NCI-H146 treated with DMSO at 0.1 percent for 48 hours (cell line): Measurements from ENCODE around the gene ACACA.

Experiments
- DNase-seq: peaks from one replicate; lab custom pipeline; 2025; ENCODE audit not compliant: unreplicated experiment; lab: John Stamatoyannopoulos, UW

ACACA gene

DNA sequence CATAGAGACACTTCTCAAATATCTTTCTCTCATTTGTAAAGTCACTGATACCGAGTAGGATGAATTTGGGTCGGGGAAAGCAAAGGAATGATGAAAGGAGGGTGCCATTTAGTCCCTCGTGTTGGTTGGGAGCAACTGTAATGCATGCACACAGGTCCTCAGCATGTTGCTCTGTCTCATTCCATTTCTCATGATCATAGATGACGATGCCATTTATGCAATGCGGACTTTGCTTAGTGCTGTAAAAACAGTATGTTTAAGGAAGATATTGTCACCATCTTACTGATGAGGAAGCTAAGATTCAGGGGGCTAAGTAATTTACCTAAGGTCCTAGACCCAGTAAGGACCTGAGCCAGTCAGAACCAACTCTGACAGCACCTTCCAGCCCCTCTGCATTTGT lies 357.8 kb downstream of the ACACA start:
- DNase-seq: no peak

DNA sequence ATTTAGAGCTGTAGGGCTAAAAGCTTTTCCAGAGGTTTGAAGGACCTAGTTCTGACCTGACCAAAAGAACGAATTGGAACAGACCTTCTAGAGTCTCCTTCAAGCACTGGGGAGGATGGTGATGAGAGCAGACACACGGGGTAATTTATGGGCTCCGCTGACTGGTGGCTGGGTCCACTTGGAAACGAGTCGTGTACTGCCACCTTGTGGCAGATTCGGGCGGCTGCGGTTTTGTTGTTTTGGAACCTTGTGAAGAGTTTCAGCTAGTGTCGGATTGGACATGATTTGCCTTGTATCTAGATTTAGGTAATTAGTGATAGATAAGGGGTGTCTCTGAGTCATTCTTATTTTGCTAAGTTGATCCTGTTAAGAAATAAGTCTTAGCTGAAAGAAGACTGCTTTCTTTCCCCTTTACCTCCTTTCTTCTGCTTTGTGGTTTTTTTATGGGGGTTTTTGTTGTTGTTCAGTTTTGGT lies 359.0 kb downstream of the ACACA start:
- peak; percentile 53 for DNase-seq

DNA sequence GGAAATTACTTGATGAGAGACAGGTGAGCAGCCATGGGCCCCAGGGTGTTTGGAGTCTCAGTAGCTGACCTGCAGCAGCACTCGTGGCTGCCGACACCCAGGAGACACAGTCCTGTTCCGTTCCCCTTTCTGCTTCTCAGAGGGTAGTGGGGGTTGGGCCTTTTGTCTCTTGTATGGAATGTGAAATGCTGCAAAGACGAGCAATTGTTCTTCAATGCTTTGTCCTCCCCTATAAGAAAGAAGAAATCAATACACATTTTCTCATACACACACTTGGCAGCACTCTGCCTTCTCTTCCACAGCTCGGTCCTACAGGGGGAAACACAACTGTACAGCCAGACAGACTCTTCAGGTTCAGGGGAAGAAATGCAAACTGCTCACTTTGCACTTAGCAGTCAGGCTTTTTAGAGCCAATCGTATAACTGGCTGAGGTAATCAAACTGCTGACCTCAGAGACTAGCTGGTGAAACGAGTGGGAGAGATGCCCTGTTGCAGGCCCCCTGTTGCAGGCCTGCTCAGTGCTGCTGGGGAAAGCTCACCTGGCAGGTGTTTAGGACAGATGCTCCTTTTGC lies 361.2 kb downstream of the ACACA start:
- DNase-seq: no peak

DNA sequence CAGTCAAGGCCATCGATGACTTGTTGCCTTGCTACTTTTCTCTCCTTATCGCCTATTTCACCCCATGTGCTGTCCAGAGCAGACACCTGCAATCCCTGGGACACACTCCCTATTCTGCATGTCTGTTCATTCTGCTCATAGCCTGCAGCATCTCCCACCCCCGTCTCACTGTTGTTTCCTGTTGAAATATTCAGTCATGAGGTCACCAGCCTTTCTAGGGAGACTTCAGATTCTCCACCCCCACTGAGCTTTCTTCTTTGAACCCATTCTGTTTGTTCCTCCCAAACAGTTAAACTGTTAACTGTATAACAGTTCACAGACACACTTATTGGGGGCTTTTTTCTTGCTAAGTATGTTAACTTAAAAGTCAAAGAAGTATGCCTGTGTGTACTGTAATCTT lies 363.4 kb downstream of the ACACA start:
- DNase-seq: no peak

DNA sequence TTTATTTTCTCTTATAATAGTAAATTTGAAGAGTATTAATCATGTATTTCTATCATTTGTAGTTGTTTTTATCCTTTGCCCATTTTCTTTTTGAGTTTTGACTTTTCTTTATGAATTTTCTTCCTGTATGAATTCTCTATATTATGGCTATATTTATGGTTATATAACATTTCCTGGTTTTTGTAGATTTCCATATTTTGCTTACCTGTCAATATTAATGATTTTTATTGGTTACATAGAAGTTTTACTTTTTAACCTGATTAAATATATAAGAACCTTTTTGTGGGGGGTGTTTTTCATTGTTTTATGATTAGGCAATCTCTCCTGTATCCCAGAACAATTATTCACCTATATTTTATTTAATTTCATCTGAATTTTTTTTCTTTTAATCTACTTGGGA lies 364.7 kb downstream of the ACACA start:
- DNase-seq: no peak

DNA sequence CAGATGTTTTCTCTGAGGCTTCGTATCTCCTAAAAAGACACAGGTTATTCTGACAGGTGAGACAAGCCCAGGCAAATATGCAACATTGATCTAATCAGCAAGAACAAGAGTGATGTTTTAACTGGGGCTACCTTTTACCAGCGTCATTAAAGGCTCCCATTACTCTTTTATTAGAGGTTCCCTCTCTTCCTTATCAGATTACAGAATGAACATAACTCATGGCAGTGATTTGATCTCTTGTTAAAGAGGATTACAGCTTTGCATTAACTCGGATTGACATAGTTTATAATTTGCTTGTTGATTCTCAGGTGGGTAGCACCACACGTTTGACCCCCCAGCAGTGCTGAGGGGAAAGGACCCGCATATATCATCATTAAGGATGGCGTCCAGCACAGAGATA lies 367.4 kb downstream of the ACACA start:
- peak; percentile 45 for DNase-seq

DNA sequence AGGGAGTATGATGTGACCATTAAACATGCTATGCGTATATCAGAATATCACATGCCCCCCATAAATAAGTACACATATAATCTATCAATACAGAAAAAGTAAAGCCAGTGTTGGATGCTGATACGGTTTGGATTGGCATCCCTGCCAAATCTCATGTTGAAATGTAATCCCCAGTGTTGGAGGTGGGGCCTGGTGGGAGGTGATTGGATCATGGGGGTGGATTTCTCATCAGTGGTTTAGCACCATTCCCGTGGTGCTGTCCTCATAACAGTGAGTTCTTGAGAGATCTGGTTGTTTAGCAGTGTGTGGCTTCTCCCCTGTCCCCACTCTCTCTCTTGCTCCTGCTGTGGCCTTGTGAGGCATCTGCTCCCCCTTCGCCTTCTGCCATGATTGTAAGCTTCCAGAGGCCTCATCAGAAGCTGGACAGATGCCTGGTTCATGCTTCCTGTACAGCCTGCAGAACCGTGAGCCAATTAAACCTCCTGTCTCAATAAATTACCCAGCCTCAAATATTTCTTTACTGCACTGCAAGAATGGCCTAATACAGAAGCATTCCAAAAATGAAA lies 369.0 kb downstream of the ACACA start:
- DNase-seq: no peak
